ENCODE measurements around the gene CES4A. TPM values are rescaled to one million over a fixed set of nuclear protein-coding genes. Genes with fewer than 3 reads are reported as not detected.

CES4A gene
- total and polyA plus RNA-seq, 2 of the 13 experiments (the other 11 are each of a cell fraction or from before 2014, with no cell fraction given) = 0.09 to 0.17 TPM

GRCh38 chr16:67015313-67015731 is 26.9 kb downstream of the CES4A start:
- H3K27ac ChIP-seq (ENCODE audit: extremely low read length, insufficient read depth, low read length) = no peak overlapping the region
- no peak overlapping the region for H2AFZ ChIP-seq (ENCODE audit: low read length)
- POLR2A ChIA-PET = no interaction called here
- peaks cover 30% of the 10 kb centered on the region for H3K4me1 ChIP-seq (ENCODE audit: insufficient read depth, low read length)
- no TSS peak for BruUV-seq (replicated peaks)
- in situ Hi-C loops (cut with HindIII; ENCODE audit: extremely low pct_ligation_motif_present, low pct_unique_long_range_greater_than_20kb) = loop anchor here (5.0 kb wide), 1 partner anchor 142 kb away; the partner anchor contains the start of genes FBXL8 and TRADD
- H3K27me3 ChIP-seq (ENCODE audit: control insufficient read depth in 1 of 2, insufficient read depth in 2 of 2, low read length in 2 of 2) = peaks cover 7 to 25% of the 10 kb centered on the region in 2 experiments
- no peak overlapping the region for H3K9ac ChIP-seq (ENCODE audit: insufficient read depth, low read depth, low read length)
- intact Hi-C loops (cut with micrococcal nuclease; ENCODE audit: unreplicated experiment) = loop anchor here (10.0 kb wide), 1 partner anchor 61 kb away; no protein-coding TSS in a partner anchor
- H3K4me3 ChIP-seq (replicated peaks in 1 of 3; ENCODE audit: insufficient read depth in 1 of 3, low read depth in 2 of 3, low read length in 3 of 3) = no peak overlapping the region
- WGBS (ENCODE audit: low lambda C conversion rate) = 64% methylated on average over 9 of the region's 9 CpGs
- no peaks in the 10 kb centered on the region for H3K36me3 ChIP-seq (replicated peaks in 1 of 2; ENCODE audit: control insufficient read depth in 1 of 2, insufficient read depth in 2 of 2, low read length in 2 of 2)
- no peaks in the 10 kb centered on the region for H3K9me3 ChIP-seq (ENCODE audit: low read length)
- FAIRE-seq (no peak), DNase-seq (ENCODE audit: low spot score) (no peak), ATAC-seq (no peak)
- no peaks in the 10 kb centered on the region for H4K20me1 ChIP-seq (ENCODE audit: insufficient read depth, low read length)
- no peaks in the 10 kb centered on the region for H3K79me2 ChIP-seq (ENCODE audit: insufficient read depth, low read length)
- peak; percentile 71 for TF ChIP-seq STAG1 (CRISPR knock-in tag; IDR thresholded peaks at IDR 0.05)
- TF ChIP-seq BCL6 (CRISPR knock-in tag; IDR thresholded peaks at IDR 0.05) = no peak
- TF ChIP-seq RORA (CRISPR knock-in tag; IDR thresholded peaks at IDR 0.05) = no peak
- TF ChIP-seq SIX4 (CRISPR knock-in tag; IDR thresholded peaks at IDR 0.05) = no peak
- no peak for TF ChIP-seq ARNT2 (CRISPR knock-in tag; IDR thresholded peaks at IDR 0.05; ENCODE audit: low read depth)
- TF ChIP-seq, protein P1, sequence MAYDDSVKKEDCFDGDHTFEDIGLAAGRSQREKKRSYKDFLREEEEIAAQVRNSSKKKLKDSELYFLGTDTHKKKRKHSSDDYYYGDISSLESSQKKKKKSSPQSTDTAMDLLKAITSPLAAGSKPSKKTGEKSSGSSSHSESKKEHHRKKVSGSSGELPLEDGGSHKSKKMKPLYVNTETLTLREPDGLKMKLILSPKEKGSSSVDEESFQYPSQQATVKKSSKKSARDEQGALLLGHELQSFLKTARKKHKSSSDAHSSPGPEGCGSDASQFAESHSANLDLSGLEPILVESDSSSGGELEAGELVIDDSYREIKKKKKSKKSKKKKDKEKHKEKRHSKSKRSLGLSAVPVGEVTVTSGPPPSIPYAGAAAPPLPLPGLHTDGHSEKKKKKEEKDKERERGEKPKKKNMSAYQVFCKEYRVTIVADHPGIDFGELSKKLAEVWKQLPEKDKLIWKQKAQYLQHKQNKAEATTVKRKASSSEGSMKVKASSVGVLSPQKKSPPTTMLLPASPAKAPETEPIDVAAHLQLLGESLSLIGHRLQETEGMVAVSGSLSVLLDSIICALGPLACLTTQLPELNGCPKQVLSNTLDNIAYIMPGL (CRISPR knock-in tag; IDR thresholded peaks at IDR 0.05; ENCODE audit: borderline replicate concordance in 1 of 2, low read depth in 1 of 2) = 0 out of 4 replicates have a peak, but pooled peaks of 1 of the 2 experiments have one; percentile 14
- TF ChIP-seq CTCF (CRISPR knock-in tag; IDR thresholded peaks at IDR 0.05) = peak; percentile 70
- H3K4me2 ChIP-seq (ENCODE audit: low read depth, low read length) = no peak overlapping the region
- CTCF ChIA-PET (ENCODE audit: low intra/inter-chr PET ratio, low total read pairs) = interaction anchor here (1.6 to 4.2 kb wide), 2 partner anchors 38 to 62 kb away, joined by 5 to 17 read pairs; no protein-coding TSS in a partner anchor
